ENCODE results near the gene LAD1. TPM values are rescaled to one million over a fixed set of nuclear protein-coding genes. Genes with fewer than 3 reads are reported as not detected.

LAD1 gene
- total and polyA plus RNA-seq, 9 donors: 5.1 to 15.4 (median 10.5) TPM

Other genes starting within 250 kb of the LAD1 start
- 61.8 TPM for gene TMEM9, start 244.8 kb downstream of the LAD1 start, total RNA-seq
- 10 to 100 TPM; 50.3 to 83.1 (median 70.6) TPM for gene TMEM9, start 244.8 kb downstream of the LAD1 start, polyA plus RNA-seq (ENCODE audit: insufficient read depth in 1 of 8, insufficient read length in 8 of 8, low replicate concordance in 1 of 8)
- 1.2 TPM for gene IGFN1, start 208.5 kb downstream of the LAD1 start, total RNA-seq
- 1 to 10 TPM in 7 of 8 donors, under 1 TPM in 1; 0.72 to 4.3 (median 2.9) TPM for gene IGFN1, start 208.5 kb downstream of the LAD1 start, polyA plus RNA-seq (ENCODE audit: insufficient read depth in 1 of 8, insufficient read length in 8 of 8, low replicate concordance in 1 of 8)
- gene PKP1, start 115.8 kb downstream of the LAD1 start, total RNA-seq: 3.3 TPM
- 10 to 100 TPM in 5 of 8 donors, 1 to 10 TPM in 3; 8.1 to 40.4 (median 11.1) TPM for gene PKP1, start 115.8 kb downstream of the LAD1 start, polyA plus RNA-seq (ENCODE audit: insufficient read depth in 1 of 8, insufficient read length in 8 of 8, low replicate concordance in 1 of 8)
- 408 TPM for gene TNNT2, start 21.6 kb downstream of the LAD1 start, total RNA-seq
- 1,000 to 10,000 TPM in 2 of 8 donors, 100 to 1,000 TPM in 6; 727 to 1,212 (median 936) TPM for gene TNNT2, start 21.6 kb downstream of the LAD1 start, polyA plus RNA-seq (ENCODE audit: insufficient read depth in 1 of 8, insufficient read length in 8 of 8, low replicate concordance in 1 of 8)
- 668 TPM for gene TNNI1, start 22.4 kb upstream of the LAD1 start, total RNA-seq
- gene TNNI1, start 22.4 kb upstream of the LAD1 start, polyA plus RNA-seq (ENCODE audit: insufficient read depth in 1 of 8, insufficient read length in 8 of 8, low replicate concordance in 1 of 8): 1,000 to 10,000 TPM; 1,469 to 1,873 (median 1,763) TPM
- gene PHLDA3, start 69.9 kb upstream of the LAD1 start, total RNA-seq: 12.6 TPM
- gene PHLDA3, start 69.9 kb upstream of the LAD1 start, polyA plus RNA-seq (ENCODE audit: insufficient read depth in 1 of 8, insufficient read length in 8 of 8, low replicate concordance in 1 of 8): 10 to 100 TPM; 17.7 to 29.0 (median 21.4) TPM
- gene CSRP1, start 107.8 kb upstream of the LAD1 start, total RNA-seq: 42.0 TPM
- 10 to 100 TPM; 36.2 to 77.0 (median 49.3) TPM for gene CSRP1, start 107.8 kb upstream of the LAD1 start, polyA plus RNA-seq (ENCODE audit: insufficient read depth in 1 of 8, insufficient read length in 8 of 8, low replicate concordance in 1 of 8)
- 21.7 TPM for gene NAV1, start 139.8 kb upstream of the LAD1 start, total RNA-seq
- gene NAV1, start 139.8 kb upstream of the LAD1 start, polyA plus RNA-seq (ENCODE audit: insufficient read depth in 1 of 8, insufficient read length in 8 of 8, low replicate concordance in 1 of 8): 10 to 100 TPM; 16.9 to 42.0 (median 27.4) TPM